Adipocyte (in vitro differentiated cells): ENCODE data around the gene MAP1B.

ENCODE experiments used
- DNase-seq: peaks from one replicate; pipeline ENCODE4 v3.0.0-alpha.2; 2015; ENCODE audit warnings: low read depth
- H3K27me3 ChIP-seq: replicated peaks from 2 replicates; pipeline ENCODE4 v1.7.0; 2013; ENCODE audit warnings: mild to moderate bottlenecking, low read length, moderate library complexity; ENCODE audit not compliant: control insufficient read depth, insufficient read depth
- H3K36me3 ChIP-seq: 2 replicates; pipeline ENCODE4 v1.7.0; 2013; ENCODE audit warnings: low read length, mild to moderate bottlenecking, moderate library complexity; ENCODE audit not compliant: control insufficient read depth, insufficient read depth, severe bottlenecking
- H3K4me1 ChIP-seq: 2 replicates; pipeline ENCODE4 v1.7.0; 2013; ENCODE audit warnings: mild to moderate bottlenecking, low read length, moderate library complexity; ENCODE audit not compliant: control insufficient read depth, insufficient read depth
- H3K4me3 ChIP-seq: 2 replicates; pipeline ENCODE4 v1.7.0; 2013; ENCODE audit warnings: mild to moderate bottlenecking, low read length, moderate library complexity
- H3K9ac ChIP-seq: 2 replicates; pipeline ENCODE4 v1.7.0; 2013; ENCODE audit warnings: mild to moderate bottlenecking, low read length, moderate library complexity
- H3K9me3 ChIP-seq: 2 replicates; pipeline ENCODE4 v1.7.0; 2013; ENCODE audit warnings: mild to moderate bottlenecking, low read length, moderate library complexity; ENCODE audit not compliant: control insufficient read depth

The MAP1B gene

GRCh38 chr5:72107131-72107900, at the start of gene MAP1B:
Gene MAP1B (plus strand): TSS chr5:72107475. CDS start chr5:72107532, 57 bp downstream.
- peak within 1 kb of the TSS; percentile 98 for H3K9ac ChIP-seq

GRCh38 chr5:72057816-72058215, 49.5 kb upstream of the MAP1B start:
- H3K36me3 ChIP-seq, result no peaks in the 10 kb centered on the region
- no peak overlapping the region for H3K4me3 ChIP-seq
- no peaks in the 10 kb centered on the region for H3K4me1 ChIP-seq
- H3K9ac ChIP-seq, result no peak overlapping the region
- DNase-seq, result no peak
- H3K27me3 ChIP-seq, result peaks cover 38% of the 10 kb centered on the region
- H3K9me3 ChIP-seq, result no peaks in the 10 kb centered on the region

More at GRCh38 chr5:72107131-72107900, at the start of gene MAP1B:
- Histone ChIP-seq H3K4me3 (peak within 1 kb of the TSS; percentile 96), H3K9me3 (peaks cover 7% of the 10 kb centered on the region), H3K27me3 (no peaks in the 10 kb centered on the region), H3K36me3 (no peaks in the 10 kb centered on the region), H3K4me1 (peaks cover 34% of the 10 kb centered on the region)
- peak; percentile 86 for DNase-seq

- Histone ChIP-seq H3K9me3 (no peaks in the 10 kb centered on the region), H3K4me3 (no peak overlapping the region), H3K4me1 (peaks cover 27% of the 10 kb centered on the region), H3K9ac (no peak overlapping the region), H3K27me3 (peaks cover 25% of the 10 kb centered on the region), H3K36me3 (no peaks in the 10 kb centered on the region)
- peak; percentile 37 for DNase-seq
Measured at GRCh38 chr5:72063219-72063819, 44.0 kb upstream of the MAP1B start.

GRCh38 chr5:72064801-72065570, 42.3 kb upstream of the MAP1B start:
- H3K27me3 ChIP-seq, result peaks cover 21% of the 10 kb centered on the region
- H3K9me3 ChIP-seq, result no peaks in the 10 kb centered on the region
- H3K4me1 ChIP-seq, result peaks cover 27% of the 10 kb centered on the region
- DNase-seq, result no peak
- H3K9ac ChIP-seq, result no peak overlapping the region
- no peak overlapping the region for H3K4me3 ChIP-seq
- H3K36me3 ChIP-seq, result no peaks in the 10 kb centered on the region

- H3K36me3 ChIP-seq, result no peaks in the 10 kb centered on the region
- peak overlapping the region; percentile 26 for H3K4me3 ChIP-seq
- H3K4me1 ChIP-seq, result peaks cover 27% of the 10 kb centered on the region
- no peaks in the 10 kb centered on the region for H3K9me3 ChIP-seq
- H3K9ac ChIP-seq, result peak overlapping the region; percentile 10
- peak; percentile 69 for DNase-seq
- H3K27me3 ChIP-seq, result peaks cover 16% of the 10 kb centered on the region
Measured at GRCh38 chr5:72065751-72066255, 41.5 kb upstream of the MAP1B start.

GRCh38 chr5:72066705-72067107, 40.6 kb upstream of the MAP1B start:
- H3K4me3 ChIP-seq, result peak overlapping the region; percentile 50

GRCh38 chr5:72067682-72068470, 39.4 kb upstream of the MAP1B start:
- H3K4me3 ChIP-seq, result peak overlapping the region; percentile 50
- H3K27me3 ChIP-seq, result peaks cover 5% of the 10 kb centered on the region
- peak overlapping the region; percentile 45 for H3K9ac ChIP-seq
- peak; percentile 90 for DNase-seq
- peaks cover 27% of the 10 kb centered on the region for H3K4me1 ChIP-seq
- H3K36me3 ChIP-seq, result no peaks in the 10 kb centered on the region
- H3K9me3 ChIP-seq, result no peaks in the 10 kb centered on the region

More at GRCh38 chr5:72066705-72067107, 40.6 kb upstream of the MAP1B start:
- peak overlapping the region; percentile 45 for H3K9ac ChIP-seq
- peaks cover 10% of the 10 kb centered on the region for H3K27me3 ChIP-seq
- no peaks in the 10 kb centered on the region for H3K9me3 ChIP-seq
- no peaks in the 10 kb centered on the region for H3K36me3 ChIP-seq
- DNase-seq, result peak; percentile 94
- H3K4me1 ChIP-seq, result peaks cover 27% of the 10 kb centered on the region

GRCh38 chr5:72070529-72070928, 36.7 kb upstream of the MAP1B start:
- Histone ChIP-seq H3K9ac (no peak overlapping the region), H3K4me3 (no peak overlapping the region), H3K9me3 (no peaks in the 10 kb centered on the region), H3K36me3 (no peaks in the 10 kb centered on the region), H3K4me1 (peaks cover 25% of the 10 kb centered on the region), H3K27me3 (no peaks in the 10 kb centered on the region)
- no peak for DNase-seq

- peaks cover 11% of the 10 kb centered on the region for H3K4me1 ChIP-seq
- H3K9ac ChIP-seq, result no peak overlapping the region
- H3K4me3 ChIP-seq, result no peak overlapping the region
- H3K9me3 ChIP-seq, result no peaks in the 10 kb centered on the region
- H3K27me3 ChIP-seq, result peaks cover 5% of the 10 kb centered on the region
- no peak for DNase-seq
- no peaks in the 10 kb centered on the region for H3K36me3 ChIP-seq
Measured at GRCh38 chr5:72071906-72072305, 35.4 kb upstream of the MAP1B start.

- H3K9ac ChIP-seq, result no peak overlapping the region
- no peak overlapping the region for H3K4me3 ChIP-seq
- DNase-seq, result no peak
- H3K9me3 ChIP-seq, result no peaks in the 10 kb centered on the region
- peaks cover 5% of the 10 kb centered on the region for H3K27me3 ChIP-seq
- no peaks in the 10 kb centered on the region for H3K36me3 ChIP-seq
- peaks cover 2% of the 10 kb centered on the region for H3K4me1 ChIP-seq
Measured at GRCh38 chr5:72074251-72074650, 33.0 kb upstream of the MAP1B start.
